H9 (cell line): ENCODE measurements around the gene EVI5L. TPM values are rescaled to one million over a fixed set of nuclear protein-coding genes. Genes with fewer than 3 reads are reported as not detected.

Experiments used
- DNase-seq: peaks from one replicate; pipeline ENCODE4 v3.0.0-alpha.2; 2017
- H2AFZ ChIP-seq: one replicate; pipeline ENCODE4 v1.6.1; 2013; ENCODE audit warnings: mild to moderate bottlenecking, low read length, control low read depth, moderate library complexity
- H2AK5ac ChIP-seq: 2 replicates; pipeline ENCODE4 v1.6.1; 2013; ENCODE audit warnings: low read length, control low read depth, mixed read lengths; ENCODE audit not compliant: insufficient read length
- H2BK120ac ChIP-seq: one replicate; pipeline ENCODE4 v1.6.1; 2013; ENCODE audit warnings: low read depth, mild to moderate bottlenecking, low read length, control low read depth, inconsistent platforms; ENCODE audit not compliant: poor library complexity, severe bottlenecking
- H2BK12ac ChIP-seq: 2 replicates; pipeline ENCODE4 v1.6.1; 2013; ENCODE audit warnings: low read length, control low read depth, mixed read lengths, low read depth; ENCODE audit not compliant: insufficient read length
- H2BK15ac ChIP-seq: 2 replicates; pipeline ENCODE4 v1.6.1; 2013; ENCODE audit warnings: low read depth, low read length, control low read depth
- H2BK20ac ChIP-seq: one replicate; pipeline ENCODE4 v1.6.1; 2013; ENCODE audit warnings: low read depth, mild to moderate bottlenecking, low read length, control low read depth, inconsistent platforms; ENCODE audit not compliant: poor library complexity, severe bottlenecking
- H2BK5ac ChIP-seq: 2 replicates; pipeline ENCODE4 v1.6.1; 2013; ENCODE audit warnings: low read length, control low read depth, mixed read lengths; ENCODE audit not compliant: insufficient read length
- H3K14ac ChIP-seq: 2 replicates; pipeline ENCODE4 v1.6.1; 2013; ENCODE audit warnings: low read length, control low read depth; ENCODE audit not compliant: insufficient read depth
- H3K18ac ChIP-seq: 2 replicates; pipeline ENCODE4 v1.6.1; 2013; ENCODE audit warnings: low read depth, mild to moderate bottlenecking, mixed read lengths, low read length, control low read depth; ENCODE audit not compliant: insufficient read length
- H3K23ac ChIP-seq: 2 replicates; pipeline ENCODE4 v1.6.1; 2013; ENCODE audit warnings: low read length, control low read depth, mixed read lengths, low read depth; ENCODE audit not compliant: insufficient read length
- H3K23me2 ChIP-seq: 2 replicates; pipeline ENCODE4 v1.6.1; 2013; ENCODE audit warnings: low read depth, mild to moderate bottlenecking, mixed read lengths, low read length, control low read depth; ENCODE audit not compliant: insufficient read length, poor library complexity, severe bottlenecking
- H3K27ac ChIP-seq: 2 replicates; pipeline ENCODE4 v1.5.1; 2013; ENCODE audit warnings: low read length, control low read depth, mixed read lengths, low read depth; ENCODE audit not compliant: insufficient read length
- H3K27me3 ChIP-seq: 2 replicates; pipeline ENCODE4 v1.6.1; 2013; ENCODE audit warnings: low read length, control low read depth, inconsistent platforms; ENCODE audit not compliant: insufficient read depth
- H3K4ac ChIP-seq: 2 replicates; pipeline ENCODE4 v1.6.1; 2013; ENCODE audit warnings: low read depth, mild to moderate bottlenecking, control low read depth, inconsistent platforms, low read length, moderate library complexity
- H3K4me1 ChIP-seq: 2 replicates; pipeline ENCODE4 v1.6.1; 2013; ENCODE audit warnings: low read length, control low read depth, inconsistent platforms; ENCODE audit not compliant: insufficient read depth
- H3K4me2 ChIP-seq: 2 replicates; pipeline ENCODE4 v1.6.1; 2013; ENCODE audit warnings: low read length, control low read depth, mixed read lengths; ENCODE audit not compliant: insufficient read length, insufficient read depth
- H3K56ac ChIP-seq: 2 replicates; pipeline ENCODE4 v1.6.1; 2013; ENCODE audit warnings: low read depth, mild to moderate bottlenecking, mixed read lengths, low read length, control low read depth; ENCODE audit not compliant: insufficient read length
- H3K79me1 ChIP-seq: 2 replicates; pipeline ENCODE4 v1.6.1; 2013; ENCODE audit warnings: low read depth, mild to moderate bottlenecking, moderate library complexity, low read length, control low read depth, inconsistent platforms; ENCODE audit not compliant: insufficient read depth, poor library complexity, severe bottlenecking
- H3K79me2 ChIP-seq: 2 replicates; pipeline ENCODE4 v1.6.1; 2013; ENCODE audit warnings: low read length, control low read depth, inconsistent platforms; ENCODE audit not compliant: insufficient read depth
- H3K9ac ChIP-seq: 2 replicates; pipeline ENCODE4 v1.6.1; 2013; ENCODE audit warnings: low read length, control low read depth, mixed read lengths; ENCODE audit not compliant: insufficient read length; ENCODE audit errors: extremely low read depth
- H3K9me3 ChIP-seq: one replicate; pipeline ENCODE4 v1.6.1; 2013; ENCODE audit warnings: low read depth, low read length, inconsistent platforms; ENCODE audit not compliant: control insufficient read depth
- H3T11ph ChIP-seq: one replicate; pipeline ENCODE4 v1.6.1; 2013; ENCODE audit warnings: mild to moderate bottlenecking, low read length, control low read depth, inconsistent platforms
- H4K20me1 ChIP-seq: one replicate; pipeline ENCODE4 v1.6.1; 2013; ENCODE audit not compliant: control insufficient read depth, insufficient read length, insufficient read depth
- H4K5ac ChIP-seq: 2 replicates; pipeline ENCODE4 v1.6.1; 2013; ENCODE audit warnings: low read depth, mild to moderate bottlenecking, mixed read lengths, low read length, control low read depth; ENCODE audit not compliant: insufficient read length
- H4K8ac ChIP-seq: replicated peaks from 2 replicates; pipeline ENCODE4 v1.6.1; 2013; ENCODE audit warnings: low read length, control low read depth, mixed read lengths, low read depth; ENCODE audit not compliant: insufficient read length
- H4K91ac ChIP-seq: 2 replicates; pipeline ENCODE4 v1.6.1; 2013; ENCODE audit warnings: low read depth, mild to moderate bottlenecking, moderate library complexity, mixed read lengths, low read length, control low read depth; ENCODE audit not compliant: insufficient read length
- H3K27ac Mint-ChIP-seq, 3 experiments: 2 replicates in 2 of 3; 3 replicates in 1 of 3; pipeline ENCODE4 v1.8.0; 2020 to 2021; ENCODE audit warnings: mixed read lengths in 3 of 3, mild to moderate bottlenecking in 1 of 3, moderate library complexity in 1 of 3
- H3K27me3 Mint-ChIP-seq: 2 replicates; pipeline ENCODE4 v1.8.0; 2021; ENCODE audit warnings: low read depth, mild to moderate bottlenecking, moderate library complexity, mixed read lengths
- H3K36me3 Mint-ChIP-seq, 3 experiments: 2 replicates in 2 of 3; 3 replicates in 1 of 3; pipeline ENCODE4 v1.8.0; 2020 to 2021; ENCODE audit warnings: low read depth in 3 of 3, mixed read lengths in 3 of 3; ENCODE audit not compliant: insufficient read depth in 1 of 3
- H3K4me1 Mint-ChIP-seq, 2 experiments: 2 replicates each; pipeline ENCODE4 v1.8.0; 2020; ENCODE audit warnings: mixed read lengths in 2 of 2
- H3K4me3 Mint-ChIP-seq, 2 experiments: 2 replicates in 1 of 2; 3 replicates in 1 of 2; pipeline ENCODE4 v1.8.0; 2020 to 2021; ENCODE audit warnings: mild to moderate bottlenecking in 2 of 2, mixed read lengths in 2 of 2, moderate library complexity in 1 of 2
- H3K9me3 Mint-ChIP-seq, 2 experiments: 2 replicates in 1 of 2; 3 replicates in 1 of 2; pipeline ENCODE4 v1.8.0; 2020; ENCODE audit warnings: mild to moderate bottlenecking in 2 of 2, mixed read lengths in 2 of 2, moderate library complexity in 1 of 2
- CTCF ChIP-seq: fragments of 200-600 bp; sonication (generic); conservative IDR thresholded peaks from 3 replicates; pipeline ENCODE4 v1.8.0; 2021; ENCODE audit warnings: antibody characterized with exemption, mild to moderate bottlenecking
- WGBS: extraction: QIAGEN DNeasy Blood & Tissue Kit; methylation state at CpG from one replicate; pipeline ENCODE4 v1.1.7; 2013; ENCODE audit warnings: missing lambda C conversion rate, low lambda C conversion rate, mixed read lengths; ENCODE audit not compliant: insufficient read length; ENCODE audit errors: extremely low coverage; 5-methylcytosine and 5-hydroxymethylcytosine counted together
- total RNA-seq: library from RNA; stranded (reverse); gene quantifications from 2 replicates; pipeline ENCODE4 v1.2.1, GENCODE V29; 2021

The EVI5L gene
- total RNA-seq, 1 experiment from 2014 or later: 7.1 TPM

- no peak overlapping the region for H3K9ac ChIP-seq
- no peak overlapping the region for H3K4me2 ChIP-seq
- peak; percentile 20 for DNase-seq
- no peak overlapping the region for H3K56ac ChIP-seq
- no peak overlapping the region; a peak in 1 of 7 replicates for H3K27ac Mint-ChIP-seq
- H3K27ac ChIP-seq: no peak overlapping the region
- H4K8ac ChIP-seq: no peak overlapping the region
- no peak overlapping the region for H2BK15ac ChIP-seq
- peaks cover 5% of the 10 kb centered on the region for H4K20me1 ChIP-seq
- H3K14ac ChIP-seq: no peak overlapping the region
- H3K4me3 Mint-ChIP-seq: no peak overlapping the region
- no peaks in the 10 kb centered on the region for H3K79me1 ChIP-seq
- H2BK120ac ChIP-seq: no peak overlapping the region
- peaks cover 11% of the 10 kb centered on the region for H3K27me3 Mint-ChIP-seq
- no peak overlapping the region for H2BK5ac ChIP-seq
- no peaks in the 10 kb centered on the region for H3K4me1 ChIP-seq
- no peak overlapping the region for H2BK20ac ChIP-seq
- H3K23ac ChIP-seq: no peak overlapping the region
- H3K9me3 Mint-ChIP-seq: peaks cover 0 to 3% of the 10 kb centered on the region in 2 experiments; a peak in 1 of 5 replicates
- H3T11ph ChIP-seq: no peak overlapping the region
- no peaks in the 10 kb centered on the region for H3K9me3 ChIP-seq
- no peak overlapping the region for H4K91ac ChIP-seq
- no peak overlapping the region for H4K5ac ChIP-seq
- no peaks in the 10 kb centered on the region for H3K36me3 Mint-ChIP-seq
- no peaks in the 10 kb centered on the region for H3K27me3 ChIP-seq
- H2BK12ac ChIP-seq: no peak overlapping the region
- no peak overlapping the region for H2AFZ ChIP-seq
- no peaks in the 10 kb centered on the region for H3K79me2 ChIP-seq
- no peak overlapping the region for H3K4ac ChIP-seq
- H3K4me1 Mint-ChIP-seq: no peaks in the 10 kb centered on the region
- no CpG with 5 or more reads among the region's 20 CpGs for WGBS
- H3K23me2 ChIP-seq: no peaks in the 10 kb centered on the region
- no peak overlapping the region for H3K18ac ChIP-seq
- no peak overlapping the region for H2AK5ac ChIP-seq
- no peak for TF ChIP-seq CTCF
These were observed 15.6 kb downstream of the EVI5L start for GRCh38 chr19:7845390-7846154.
